ENCODE data around the gene GUCA2A.

DNA sequence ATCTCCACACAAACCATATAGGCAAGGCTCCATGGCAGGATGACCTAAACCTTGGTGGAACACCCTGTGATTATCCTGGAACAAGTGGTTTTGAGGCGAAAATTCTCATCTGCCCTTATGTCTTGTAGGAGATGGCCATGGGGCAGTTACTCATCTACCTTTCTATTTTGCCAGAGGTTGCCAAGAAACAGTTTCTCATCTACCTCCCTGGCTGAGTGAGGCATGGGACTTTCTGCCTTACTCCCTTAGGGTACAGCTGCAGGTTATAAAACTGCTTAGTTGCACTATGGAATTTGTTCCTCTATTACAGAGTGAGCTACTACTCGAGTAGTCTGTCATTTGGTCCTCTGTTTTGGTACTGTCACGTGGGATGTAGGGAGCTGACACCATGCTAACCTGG is 31.3 kb upstream of the GUCA2A start:
- TF ChIP-seq, protein P1, sequence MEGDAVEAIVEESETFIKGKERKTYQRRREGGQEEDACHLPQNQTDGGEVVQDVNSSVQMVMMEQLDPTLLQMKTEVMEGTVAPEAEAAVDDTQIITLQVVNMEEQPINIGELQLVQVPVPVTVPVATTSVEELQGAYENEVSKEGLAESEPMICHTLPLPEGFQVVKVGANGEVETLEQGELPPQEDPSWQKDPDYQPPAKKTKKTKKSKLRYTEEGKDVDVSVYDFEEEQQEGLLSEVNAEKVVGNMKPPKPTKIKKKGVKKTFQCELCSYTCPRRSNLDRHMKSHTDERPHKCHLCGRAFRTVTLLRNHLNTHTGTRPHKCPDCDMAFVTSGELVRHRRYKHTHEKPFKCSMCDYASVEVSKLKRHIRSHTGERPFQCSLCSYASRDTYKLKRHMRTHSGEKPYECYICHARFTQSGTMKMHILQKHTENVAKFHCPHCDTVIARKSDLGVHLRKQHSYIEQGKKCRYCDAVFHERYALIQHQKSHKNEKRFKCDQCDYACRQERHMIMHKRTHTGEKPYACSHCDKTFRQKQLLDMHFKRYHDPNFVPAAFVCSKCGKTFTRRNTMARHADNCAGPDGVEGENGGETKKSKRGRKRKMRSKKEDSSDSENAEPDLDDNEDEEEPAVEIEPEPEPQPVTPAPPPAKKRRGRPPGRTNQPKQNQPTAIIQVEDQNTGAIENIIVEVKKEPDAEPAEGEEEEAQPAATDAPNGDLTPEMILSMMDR (CRISPR knock-in tag; IDR thresholded peaks at IDR 0.05), result no peak
- TF ChIP-seq ZNF136 (CRISPR knock-in tag; IDR thresholded peaks at IDR 0.05; ENCODE audit: low read depth), result no peak
- TF ChIP-seq, protein P2, sequence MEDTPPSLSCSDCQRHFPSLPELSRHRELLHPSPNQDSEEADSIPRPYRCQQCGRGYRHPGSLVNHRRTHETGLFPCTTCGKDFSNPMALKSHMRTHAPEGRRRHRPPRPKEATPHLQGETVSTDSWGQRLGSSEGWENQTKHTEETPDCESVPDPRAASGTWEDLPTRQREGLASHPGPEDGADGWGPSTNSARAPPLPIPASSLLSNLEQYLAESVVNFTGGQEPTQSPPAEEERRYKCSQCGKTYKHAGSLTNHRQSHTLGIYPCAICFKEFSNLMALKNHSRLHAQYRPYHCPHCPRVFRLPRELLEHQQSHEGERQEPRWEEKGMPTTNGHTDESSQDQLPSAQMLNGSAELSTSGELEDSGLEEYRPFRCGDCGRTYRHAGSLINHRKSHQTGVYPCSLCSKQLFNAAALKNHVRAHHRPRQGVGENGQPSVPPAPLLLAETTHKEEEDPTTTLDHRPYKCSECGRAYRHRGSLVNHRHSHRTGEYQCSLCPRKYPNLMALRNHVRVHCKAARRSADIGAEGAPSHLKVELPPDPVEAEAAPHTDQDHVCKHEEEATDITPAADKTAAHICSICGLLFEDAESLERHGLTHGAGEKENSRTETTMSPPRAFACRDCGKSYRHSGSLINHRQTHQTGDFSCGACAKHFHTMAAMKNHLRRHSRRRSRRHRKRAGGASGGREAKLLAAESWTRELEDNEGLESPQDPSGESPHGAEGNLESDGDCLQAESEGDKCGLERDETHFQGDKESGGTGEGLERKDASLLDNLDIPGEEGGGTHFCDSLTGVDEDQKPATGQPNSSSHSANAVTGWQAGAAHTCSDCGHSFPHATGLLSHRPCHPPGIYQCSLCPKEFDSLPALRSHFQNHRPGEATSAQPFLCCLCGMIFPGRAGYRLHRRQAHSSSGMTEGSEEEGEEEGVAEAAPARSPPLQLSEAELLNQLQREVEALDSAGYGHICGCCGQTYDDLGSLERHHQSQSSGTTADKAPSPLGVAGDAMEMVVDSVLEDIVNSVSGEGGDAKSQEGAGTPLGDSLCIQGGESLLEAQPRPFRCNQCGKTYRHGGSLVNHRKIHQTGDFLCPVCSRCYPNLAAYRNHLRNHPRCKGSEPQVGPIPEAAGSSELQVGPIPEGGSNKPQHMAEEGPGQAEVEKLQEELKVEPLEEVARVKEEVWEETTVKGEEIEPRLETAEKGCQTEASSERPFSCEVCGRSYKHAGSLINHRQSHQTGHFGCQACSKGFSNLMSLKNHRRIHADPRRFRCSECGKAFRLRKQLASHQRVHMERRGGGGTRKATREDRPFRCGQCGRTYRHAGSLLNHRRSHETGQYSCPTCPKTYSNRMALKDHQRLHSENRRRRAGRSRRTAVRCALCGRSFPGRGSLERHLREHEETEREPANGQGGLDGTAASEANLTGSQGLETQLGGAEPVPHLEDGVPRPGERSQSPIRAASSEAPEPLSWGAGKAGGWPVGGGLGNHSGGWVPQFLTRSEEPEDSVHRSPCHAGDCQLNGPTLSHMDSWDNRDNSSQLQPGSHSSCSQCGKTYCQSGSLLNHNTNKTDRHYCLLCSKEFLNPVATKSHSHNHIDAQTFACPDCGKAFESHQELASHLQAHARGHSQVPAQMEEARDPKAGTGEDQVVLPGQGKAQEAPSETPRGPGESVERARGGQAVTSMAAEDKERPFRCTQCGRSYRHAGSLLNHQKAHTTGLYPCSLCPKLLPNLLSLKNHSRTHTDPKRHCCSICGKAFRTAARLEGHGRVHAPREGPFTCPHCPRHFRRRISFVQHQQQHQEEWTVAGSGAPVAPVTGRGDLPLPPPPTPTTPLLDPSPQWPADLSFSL (CRISPR knock-in tag; IDR thresholded peaks at IDR 0.05), result no peak
- TF ChIP-seq ZKSCAN1 (IDR thresholded peaks at IDR 0.05; ENCODE audit: low read length), result no peak
- TF ChIP-seq, protein P3, sequence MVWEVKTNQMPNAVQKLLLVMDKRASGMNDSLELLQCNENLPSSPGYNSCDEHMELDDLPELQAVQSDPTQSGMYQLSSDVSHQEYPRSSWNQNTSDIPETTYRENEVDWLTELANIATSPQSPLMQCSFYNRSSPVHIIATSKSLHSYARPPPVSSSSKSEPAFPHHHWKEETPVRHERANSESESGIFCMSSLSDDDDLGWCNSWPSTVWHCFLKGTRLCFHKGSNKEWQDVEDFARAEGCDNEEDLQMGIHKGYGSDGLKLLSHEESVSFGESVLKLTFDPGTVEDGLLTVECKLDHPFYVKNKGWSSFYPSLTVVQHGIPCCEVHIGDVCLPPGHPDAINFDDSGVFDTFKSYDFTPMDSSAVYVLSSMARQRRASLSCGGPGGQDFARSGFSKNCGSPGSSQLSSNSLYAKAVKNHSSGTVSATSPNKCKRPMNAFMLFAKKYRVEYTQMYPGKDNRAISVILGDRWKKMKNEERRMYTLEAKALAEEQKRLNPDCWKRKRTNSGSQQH (CRISPR knock-in tag; IDR thresholded peaks at IDR 0.05; ENCODE audit: low read depth), result no peak
- no peak for TF ChIP-seq ZIK1 (CRISPR knock-in tag; IDR thresholded peaks at IDR 0.05; ENCODE audit: borderline replicate concordance, low read depth)
- no peak for TF ChIP-seq SAFB2 (CRISPR knock-in tag; IDR thresholded peaks at IDR 0.05; ENCODE audit: borderline replicate concordance, low read depth)
- no peak for TF ChIP-seq KAT8 (CRISPR knock-in tag; IDR thresholded peaks at IDR 0.05)
- no peak for TF ChIP-seq ZMYM3 (CRISPR knock-in tag; IDR thresholded peaks at IDR 0.05)
- TF ChIP-seq POLR2A (IDR thresholded peaks at IDR 0.05; ENCODE audit: insufficient read depth in 1 of 2, low read depth in 2 of 2, low read length in 2 of 2), result no peak
- TF ChIP-seq HDAC6 (IDR thresholded peaks at IDR 0.05; ENCODE audit: low read depth, low read length), result no peak

Data from HepG2 (cell line).